A673 (cell line): ENCODE results near the gene CEP131. TPM values are rescaled to one million over a fixed set of nuclear protein-coding genes. Genes with fewer than 3 reads are reported as not detected.

ENCODE experiments used
- BruUV-seq: library from RNA; stranded (reverse); fragments of 400-500 nt; replicated peaks from 2 replicates; lab custom pipeline; 2021; lab: Mats Ljungman, UMichigan
- CTCF ChIA-PET: fragments of 300-600 bp; sonication (Branson Sonifier 250); formaldehyde crosslinking; loops from one replicate; lab custom pipeline; 2022; ENCODE audit warnings: antibody characterized with exemption; lab: Charles Lee
- POLR2A ChIA-PET: fragments of 300-600 bp; sonication (Branson Sonifier 250); formaldehyde crosslinking; loops from one replicate; lab custom pipeline; 2022; ENCODE audit warnings: antibody characterized with exemption; ENCODE audit not compliant: low non-redundant PET; lab: Charles Lee
- DNase-seq: peaks from one replicate; pipeline ENCODE4 v3.0.0-alpha.2; 2015; ENCODE audit warnings: low spot score
- H3K27ac ChIP-seq: fragments of 200-600 bp; sonication (generic); 2 replicates; pipeline ENCODE4 v1.5.1; 2016; ENCODE audit warnings: mixed run types, low read depth, mild to moderate bottlenecking, mixed read lengths, antibody characterized with exemption, low read length; ENCODE audit not compliant: poor library complexity, severe bottlenecking
- H3K27me3 ChIP-seq: fragments of 200-600 bp; sonication (generic); replicated peaks from 2 replicates; pipeline ENCODE4 v1.6.1; 2017; ENCODE audit warnings: mixed run types, low read depth, mild to moderate bottlenecking, mixed read lengths, antibody characterized with exemption, low read length; ENCODE audit not compliant: insufficient read depth, poor library complexity
- H3K36me3 ChIP-seq: fragments of 200-600 bp; sonication (generic); 2 replicates; pipeline ENCODE4 v1.6.1; 2016; ENCODE audit warnings: mixed run types, mild to moderate bottlenecking, mixed read lengths, antibody characterized with exemption, low read length; ENCODE audit not compliant: insufficient read depth, poor library complexity, severe bottlenecking
- H3K4me1 ChIP-seq: fragments of 200-600 bp; sonication (generic); 2 replicates; pipeline ENCODE4 v1.6.1; 2017; ENCODE audit warnings: mixed run types, mild to moderate bottlenecking, mixed read lengths, antibody characterized with exemption, low read length; ENCODE audit not compliant: insufficient read depth, poor library complexity, severe bottlenecking
- H3K4me3 ChIP-seq: fragments of 200-600 bp; sonication (generic); 2 replicates; pipeline ENCODE4 v1.5.1; 2016; ENCODE audit warnings: low read depth, mixed run types, mild to moderate bottlenecking, mixed read lengths, low read length; ENCODE audit not compliant: poor library complexity, severe bottlenecking
- H3K9me3 ChIP-seq: fragments of 200-600 bp; sonication (generic); 2 replicates; pipeline ENCODE4 v1.6.1; 2016; ENCODE audit warnings: mixed run types, low read depth, mild to moderate bottlenecking, mixed read lengths, antibody characterized with exemption, low read length; ENCODE audit not compliant: poor library complexity, severe bottlenecking
- CTCF ChIP-seq: fragments of 300-800, 200-600 bp; sonication (generic); conservative IDR thresholded peaks from 2 replicates; pipeline ENCODE4 v1.5.1; 2017; ENCODE audit warnings: low read depth, mild to moderate bottlenecking, antibody characterized with exemption, low read length, moderate library complexity, mixed read lengths
- EZH2 ChIP-seq: fragments of 200-600 bp; sonication (generic); IDR thresholded peaks from 2 replicates; pipeline ENCODE4 v1.6.1; 2017; ENCODE audit warnings: borderline replicate concordance, low read depth, mild to moderate bottlenecking, mixed read lengths, antibody characterized with exemption, low read length; ENCODE audit not compliant: poor library complexity, severe bottlenecking
- intact Hi-C: fragments of 100-400 bp; cut with micrococcal nuclease; formaldehyde crosslinking; loops from one replicate; pipeline ENCODE4 v1.10.0; 2022; ENCODE audit not compliant: unreplicated experiment
- total RNA-seq: library from RNA; stranded (reverse); gene quantifications from 2 replicates; pipeline ENCODE4 v1.2.3, GENCODE V29; 2021

Gene CEP131
- total RNA-seq, 1 experiment from 2014 or later: 27.1 TPM

- POLR2A ChIA-PET: no interaction called here
- H3K9me3 ChIP-seq: no peaks in the 10 kb centered on the region
- DNase-seq: no peak
- H3K36me3 ChIP-seq: no peaks in the 10 kb centered on the region
- BruUV-seq: no TSS peak
- H3K27me3 ChIP-seq: no peaks in the 10 kb centered on the region
- H3K4me1 ChIP-seq: peaks cover 10% of the 10 kb centered on the region
- H3K4me3 ChIP-seq: peak within 1 kb of the TSS; percentile 24
- intact Hi-C loops: no loop called here
- no peak within 1 kb of the TSS for H3K27ac ChIP-seq
- CTCF ChIA-PET: no interaction called here
- TF ChIP-seq CTCF (no peak), EZH2 (no peak)
These were observed 57.3 kb downstream of the CEP131 start, which contains the start of gene PVALEF for GRCh38 chr17:81165246-81166032. Gene PVALEF (plus strand): TSS chr17:81165507. CDS start chr17:81181227, 15,720 bp downstream.

GRCh38 chr17:81164371-81165245, 58.2 kb downstream of the CEP131 start:
- TF ChIP-seq EZH2 (no peak), CTCF (no peak)
- no peak overlapping the region for H3K4me3 ChIP-seq
- no peaks in the 10 kb centered on the region for H3K27me3 ChIP-seq
- no peaks in the 10 kb centered on the region for H3K9me3 ChIP-seq
- ChIA-PET CTCF (no interaction called here), POLR2A (no interaction called here)
- BruUV-seq: no TSS peak
- no peak for DNase-seq
- H3K27ac ChIP-seq: no peak overlapping the region
- intact Hi-C loops: no loop called here
- no peaks in the 10 kb centered on the region for H3K36me3 ChIP-seq
- peaks cover 10% of the 10 kb centered on the region for H3K4me1 ChIP-seq

GRCh38 chr17:81163703-81164370, 58.9 kb downstream of the CEP131 start:
- DNase-seq: no peak
- Histone ChIP-seq H3K36me3 (no peaks in the 10 kb centered on the region), H3K27me3 (no peaks in the 10 kb centered on the region), H3K4me3 (no peak overlapping the region), H3K27ac (no peak overlapping the region), H3K9me3 (no peaks in the 10 kb centered on the region), H3K4me1 (peaks cover 10% of the 10 kb centered on the region)
- intact Hi-C loops: no loop called here
- BruUV-seq: no TSS peak
- CTCF ChIA-PET: no interaction called here
- TF ChIP-seq CTCF: no peak
- no peak for TF ChIP-seq EZH2
- POLR2A ChIA-PET: no interaction called here
